ENCODE results near the gene MT1H. TPM values are rescaled to one million over a fixed set of nuclear protein-coding genes. Genes with fewer than 3 reads are reported as not detected.
A peak's percentile ranks its signal among the peaks of the same experiment; 100 is the strongest.

The MT1H gene
- total and polyA plus RNA-seq, 2 experiments from 2014 or later = 13.5 TPM; not detected in 1

DNA sequence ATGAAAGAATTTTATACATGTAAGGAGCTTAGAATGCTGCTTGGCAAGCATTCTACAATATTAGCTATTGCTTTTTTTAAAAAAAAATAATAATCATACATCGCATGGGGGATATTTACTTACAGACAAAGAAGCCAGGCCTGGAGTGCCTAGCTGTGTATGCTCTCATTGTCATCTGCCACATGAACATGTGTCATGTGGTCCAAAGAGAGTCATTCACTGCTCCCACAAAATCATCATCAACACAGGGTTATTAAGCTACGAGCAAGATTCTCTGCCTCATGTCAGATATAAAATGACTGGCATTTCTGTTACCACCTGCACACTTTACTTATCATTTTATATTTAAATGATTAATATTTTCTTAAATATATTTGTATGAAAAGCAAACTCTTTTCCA is 46.0 kb upstream of the MT1H start:
- no peak overlapping the region for H3K4me3 ChIP-seq
- H3K36me3 ChIP-seq (replicated peaks; ENCODE audit: insufficient read depth, low read depth) = no peaks in the 10 kb centered on the region
- no peaks in the 10 kb centered on the region for H4K20me1 ChIP-seq (ENCODE audit: insufficient read depth, poor library complexity, severe bottlenecking)
- no peaks in the 10 kb centered on the region for H3K9me2 ChIP-seq (replicated peaks; ENCODE audit: insufficient read depth)
- H3K4me2 ChIP-seq = no peak overlapping the region
- no peaks in the 10 kb centered on the region for H3K9me3 ChIP-seq (ENCODE audit: low read depth)
- no peak overlapping the region for H3K27ac ChIP-seq
- 93% methylated on average over 2 of the region's 2 CpGs for WGBS (ENCODE audit: low lambda C conversion rate, missing lambda C conversion rate)
- TF ChIP-seq, protein P1, sequence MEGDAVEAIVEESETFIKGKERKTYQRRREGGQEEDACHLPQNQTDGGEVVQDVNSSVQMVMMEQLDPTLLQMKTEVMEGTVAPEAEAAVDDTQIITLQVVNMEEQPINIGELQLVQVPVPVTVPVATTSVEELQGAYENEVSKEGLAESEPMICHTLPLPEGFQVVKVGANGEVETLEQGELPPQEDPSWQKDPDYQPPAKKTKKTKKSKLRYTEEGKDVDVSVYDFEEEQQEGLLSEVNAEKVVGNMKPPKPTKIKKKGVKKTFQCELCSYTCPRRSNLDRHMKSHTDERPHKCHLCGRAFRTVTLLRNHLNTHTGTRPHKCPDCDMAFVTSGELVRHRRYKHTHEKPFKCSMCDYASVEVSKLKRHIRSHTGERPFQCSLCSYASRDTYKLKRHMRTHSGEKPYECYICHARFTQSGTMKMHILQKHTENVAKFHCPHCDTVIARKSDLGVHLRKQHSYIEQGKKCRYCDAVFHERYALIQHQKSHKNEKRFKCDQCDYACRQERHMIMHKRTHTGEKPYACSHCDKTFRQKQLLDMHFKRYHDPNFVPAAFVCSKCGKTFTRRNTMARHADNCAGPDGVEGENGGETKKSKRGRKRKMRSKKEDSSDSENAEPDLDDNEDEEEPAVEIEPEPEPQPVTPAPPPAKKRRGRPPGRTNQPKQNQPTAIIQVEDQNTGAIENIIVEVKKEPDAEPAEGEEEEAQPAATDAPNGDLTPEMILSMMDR (IDR thresholded peaks at IDR 0.05; ENCODE audit: poor library complexity) = no peak
- TF ChIP-seq EZH2 (IDR thresholded peaks at IDR 0.05; ENCODE audit: borderline replicate concordance) (no peak), EZH2phosphoT487 (IDR thresholded peaks at IDR 0.05; ENCODE audit: low read depth, severe bottlenecking, unreplicated experiment) (no peak)
- no peaks in the 10 kb centered on the region for H3K79me2 ChIP-seq
- peaks cover 4% of the 10 kb centered on the region for H3K4me1 ChIP-seq (ENCODE audit: insufficient read depth)
- no peak for DNase-seq (ENCODE audit: low spot score)
- H2AFZ ChIP-seq = no peak overlapping the region
- H3K27me3 ChIP-seq = peaks cover 46% of the 10 kb centered on the region

DNA sequence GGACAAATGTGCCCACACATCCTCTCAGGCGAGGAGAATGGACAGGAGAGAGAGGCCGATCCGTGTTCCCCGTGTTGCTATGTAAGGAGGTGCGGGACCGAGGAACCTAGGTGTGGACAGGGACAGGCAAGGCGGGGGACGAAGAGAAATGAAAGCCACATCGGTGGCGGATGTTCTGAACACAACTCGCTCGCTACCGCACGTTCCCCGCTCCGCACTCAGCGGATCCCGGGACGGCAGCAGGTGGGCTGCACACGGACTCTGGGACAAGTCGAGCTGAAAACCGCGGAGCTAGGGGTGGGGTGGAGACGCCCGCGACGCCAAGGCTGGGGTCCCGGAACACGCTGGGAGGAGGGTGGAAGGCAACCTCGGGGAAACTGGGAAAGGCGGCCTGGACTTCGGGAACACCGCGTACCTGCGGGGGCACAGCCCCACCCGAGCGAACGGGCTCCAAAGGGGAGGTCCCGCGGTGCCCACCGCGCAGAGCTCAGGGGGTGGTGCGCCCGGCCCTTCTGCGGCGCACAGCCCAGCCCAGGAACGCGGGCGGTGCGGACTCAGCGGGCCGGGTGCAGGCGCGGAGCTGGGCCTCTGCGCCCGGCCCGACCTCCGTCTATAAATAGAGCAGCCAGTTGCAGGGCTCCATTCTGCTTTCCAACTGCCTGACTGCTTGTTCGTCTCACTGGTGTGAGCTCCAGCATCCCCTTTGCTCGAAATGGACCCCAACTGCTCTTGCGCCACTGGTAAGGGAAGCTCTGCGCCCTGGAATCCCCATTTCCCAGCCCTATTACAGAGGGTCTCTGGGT is 44.3 kb upstream of the MT1H start, which contains the start of gene MT1E:
Gene MT1E (plus strand): TSS at position 642 of the 803 bp plus-strand sequence. CDS start 71 bp downstream, at position 713.
- H3K9me3 ChIP-seq (ENCODE audit: low read depth) = no peaks in the 10 kb centered on the region
- peak within 1 kb of the TSS; percentile 97 for H3K4me2 ChIP-seq
- H4K20me1 ChIP-seq (ENCODE audit: insufficient read depth, poor library complexity, severe bottlenecking) = no peaks in the 10 kb centered on the region
- H3K4me3 ChIP-seq = peak within 1 kb of the TSS; percentile 44
- no peaks in the 10 kb centered on the region for H3K9me2 ChIP-seq (replicated peaks; ENCODE audit: insufficient read depth)
- H3K4me1 ChIP-seq (ENCODE audit: insufficient read depth) = peaks cover 4% of the 10 kb centered on the region
- peaks cover 41% of the 10 kb centered on the region for H3K27me3 ChIP-seq
- peak; percentile 89 for TF ChIP-seq EZH2 (IDR thresholded peaks at IDR 0.05; ENCODE audit: borderline replicate concordance)
- TF ChIP-seq EZH2phosphoT487 (IDR thresholded peaks at IDR 0.05; ENCODE audit: low read depth, severe bottlenecking, unreplicated experiment) = no peak
- peak; percentile 82 for DNase-seq (ENCODE audit: low spot score)
- peak within 1 kb of the TSS; percentile 73 for H2AFZ ChIP-seq
- H3K36me3 ChIP-seq (replicated peaks; ENCODE audit: insufficient read depth, low read depth) = no peaks in the 10 kb centered on the region
- 6% methylated on average over 42 of the region's 62 CpGs for WGBS (ENCODE audit: low lambda C conversion rate, missing lambda C conversion rate)
- H3K79me2 ChIP-seq = no peaks in the 10 kb centered on the region
- peak within 1 kb of the TSS; percentile 34 for H3K27ac ChIP-seq

DNA sequence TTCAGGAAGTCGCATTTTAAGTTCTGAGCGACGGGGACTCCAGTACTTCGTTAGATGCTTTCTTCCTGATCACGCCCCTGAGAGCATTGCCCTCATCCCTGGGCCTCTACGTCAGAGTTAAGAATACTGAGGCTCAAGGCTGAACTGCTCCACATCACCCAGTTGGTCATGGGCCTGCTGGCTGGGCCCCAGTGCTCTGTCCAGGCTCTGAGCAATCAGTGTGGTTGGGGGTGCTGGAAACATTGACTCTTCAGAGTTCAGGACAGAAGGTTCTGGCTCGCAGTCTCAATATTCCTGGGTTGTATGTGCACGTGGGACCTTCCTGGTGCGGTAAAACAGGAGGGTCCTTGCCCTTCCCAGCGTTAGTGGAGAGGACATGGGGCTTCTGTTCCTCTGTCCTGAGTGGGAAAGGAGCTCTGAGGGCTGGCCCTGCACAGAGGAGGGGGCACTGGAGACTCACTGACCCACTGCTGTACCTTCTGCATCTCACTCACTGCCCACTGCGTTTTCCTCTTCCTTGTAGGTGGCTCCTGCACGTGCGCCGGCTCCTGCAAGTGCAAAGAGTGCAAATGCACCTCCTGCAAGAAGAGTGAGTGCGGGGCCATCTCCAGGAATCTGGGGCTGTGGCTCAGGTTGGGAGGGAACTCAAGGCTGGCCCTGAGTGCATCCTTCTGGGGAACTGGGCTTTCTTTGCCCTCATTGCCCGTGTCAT is 43.5 kb upstream of the MT1H start:
- no peaks in the 10 kb centered on the region for H4K20me1 ChIP-seq (ENCODE audit: insufficient read depth, poor library complexity, severe bottlenecking)
- H3K27me3 ChIP-seq = peaks cover 49% of the 10 kb centered on the region
- peaks cover 4% of the 10 kb centered on the region for H3K4me1 ChIP-seq (ENCODE audit: insufficient read depth)
- 36% methylated on average over 16 of the region's 16 CpGs for WGBS (ENCODE audit: low lambda C conversion rate, missing lambda C conversion rate)
- H3K36me3 ChIP-seq (replicated peaks; ENCODE audit: insufficient read depth, low read depth) = no peaks in the 10 kb centered on the region
- no peaks in the 10 kb centered on the region for H3K9me2 ChIP-seq (replicated peaks; ENCODE audit: insufficient read depth)
- H3K9me3 ChIP-seq (ENCODE audit: low read depth) = no peaks in the 10 kb centered on the region
- peak overlapping the region; percentile 34 for H3K27ac ChIP-seq
- DNase-seq (ENCODE audit: low spot score) = peak; percentile 50
- H2AFZ ChIP-seq = no peak overlapping the region
- TF ChIP-seq EZH2phosphoT487 (IDR thresholded peaks at IDR 0.05; ENCODE audit: low read depth, severe bottlenecking, unreplicated experiment) (no peak), EZH2 (IDR thresholded peaks at IDR 0.05; ENCODE audit: borderline replicate concordance) (no peak)
- TF ChIP-seq, protein P1 (IDR thresholded peaks at IDR 0.05; ENCODE audit: poor library complexity) = no peak
- H3K4me2 ChIP-seq = peak overlapping the region; percentile 97
- no peaks in the 10 kb centered on the region for H3K79me2 ChIP-seq
- no peak overlapping the region for H3K4me3 ChIP-seq

DNA sequence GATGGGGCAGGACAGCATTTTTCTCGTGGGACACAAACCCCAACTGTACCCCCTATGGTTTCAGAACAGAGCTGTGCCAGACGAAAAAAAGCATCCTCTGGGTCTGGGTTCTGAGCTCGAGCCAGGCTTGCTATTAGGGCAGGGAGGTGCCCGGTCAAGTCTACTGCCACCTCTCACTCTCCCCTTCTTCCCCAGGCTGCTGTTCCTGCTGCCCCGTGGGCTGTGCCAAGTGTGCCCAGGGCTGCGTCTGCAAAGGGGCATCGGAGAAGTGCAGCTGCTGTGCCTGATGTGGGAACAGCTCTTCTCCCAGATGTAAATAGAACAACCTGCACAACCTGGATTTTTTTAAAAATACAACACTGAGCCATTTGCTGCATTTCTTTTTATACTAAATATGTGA is 42.9 kb upstream of the MT1H start:
- no peaks in the 10 kb centered on the region for H3K9me2 ChIP-seq (replicated peaks; ENCODE audit: insufficient read depth)
- H3K79me2 ChIP-seq = no peaks in the 10 kb centered on the region
- H3K27me3 ChIP-seq = peaks cover 54% of the 10 kb centered on the region
- H3K4me3 ChIP-seq = no peak overlapping the region
- peak overlapping the region; percentile 97 for H3K4me2 ChIP-seq
- DNase-seq (ENCODE audit: low spot score) = no peak
- TF ChIP-seq, protein P1 (IDR thresholded peaks at IDR 0.05; ENCODE audit: poor library complexity) = no peak
- no peak for TF ChIP-seq EZH2 (IDR thresholded peaks at IDR 0.05; ENCODE audit: borderline replicate concordance)
- no peak for TF ChIP-seq EZH2phosphoT487 (IDR thresholded peaks at IDR 0.05; ENCODE audit: low read depth, severe bottlenecking, unreplicated experiment)
- 57% methylated on average over 7 of the region's 7 CpGs for WGBS (ENCODE audit: low lambda C conversion rate, missing lambda C conversion rate)
- peaks cover 4% of the 10 kb centered on the region for H3K4me1 ChIP-seq (ENCODE audit: insufficient read depth)
- no peak overlapping the region for H3K27ac ChIP-seq
- H3K9me3 ChIP-seq (ENCODE audit: low read depth) = no peaks in the 10 kb centered on the region
- no peaks in the 10 kb centered on the region for H4K20me1 ChIP-seq (ENCODE audit: insufficient read depth, poor library complexity, severe bottlenecking)
- H3K36me3 ChIP-seq (replicated peaks; ENCODE audit: insufficient read depth, low read depth) = no peaks in the 10 kb centered on the region
- H2AFZ ChIP-seq = no peak overlapping the region
